Measurements from ENCODE around the gene SIAH3.

SIAH3 gene

DNA sequence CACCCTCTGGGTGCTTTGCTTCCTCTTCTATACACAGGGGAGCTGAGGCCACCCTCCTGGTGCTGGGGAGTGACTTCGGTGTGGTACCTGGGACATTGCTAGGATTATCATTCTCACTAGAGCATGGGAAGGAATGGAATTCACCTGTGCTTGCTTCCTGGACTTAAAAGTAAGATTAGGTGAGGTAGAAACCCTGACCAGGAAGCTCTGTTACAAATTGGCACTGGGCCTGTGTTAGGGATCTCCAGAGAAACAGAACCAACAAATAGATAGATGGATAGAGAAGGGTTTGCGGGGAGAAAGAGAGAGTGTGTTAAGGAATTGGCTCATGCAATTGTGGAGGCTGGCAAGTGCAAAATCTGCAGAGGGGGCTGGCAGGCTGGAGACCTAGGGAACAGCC lies 13.9 kb upstream of the SIAH3 start:
- no peaks in the 10 kb centered on the region for H3K9me3 ChIP-seq (ENCODE audit: control insufficient read depth in 1 of 2, low read length in 2 of 2)
- peaks cover 0 to 6% of the 10 kb centered on the region in 2 donors for H3K27me3 ChIP-seq (ENCODE audit: control insufficient read depth in 1 of 2, insufficient read depth in 2 of 2, low read length in 2 of 2)
- H3K27ac ChIP-seq (ENCODE audit: low read depth, low read length) = no peak overlapping the region
- no peaks in the 10 kb centered on the region for H3K4me1 ChIP-seq (ENCODE audit: control insufficient read depth in 1 of 2, insufficient read depth in 2 of 2, low read length in 2 of 2)
- no peaks in the 10 kb centered on the region for H3K36me3 ChIP-seq (ENCODE audit: control insufficient read depth in 1 of 2, insufficient read depth in 2 of 2, low read length in 2 of 2)
- H3K9ac ChIP-seq (ENCODE audit: low read depth in 1 of 2, low read length in 2 of 2) = no peak overlapping the region
- no peak overlapping the region for H3K4me3 ChIP-seq (ENCODE audit: low read depth in 1 of 2, low read length in 2 of 2)

DNA sequence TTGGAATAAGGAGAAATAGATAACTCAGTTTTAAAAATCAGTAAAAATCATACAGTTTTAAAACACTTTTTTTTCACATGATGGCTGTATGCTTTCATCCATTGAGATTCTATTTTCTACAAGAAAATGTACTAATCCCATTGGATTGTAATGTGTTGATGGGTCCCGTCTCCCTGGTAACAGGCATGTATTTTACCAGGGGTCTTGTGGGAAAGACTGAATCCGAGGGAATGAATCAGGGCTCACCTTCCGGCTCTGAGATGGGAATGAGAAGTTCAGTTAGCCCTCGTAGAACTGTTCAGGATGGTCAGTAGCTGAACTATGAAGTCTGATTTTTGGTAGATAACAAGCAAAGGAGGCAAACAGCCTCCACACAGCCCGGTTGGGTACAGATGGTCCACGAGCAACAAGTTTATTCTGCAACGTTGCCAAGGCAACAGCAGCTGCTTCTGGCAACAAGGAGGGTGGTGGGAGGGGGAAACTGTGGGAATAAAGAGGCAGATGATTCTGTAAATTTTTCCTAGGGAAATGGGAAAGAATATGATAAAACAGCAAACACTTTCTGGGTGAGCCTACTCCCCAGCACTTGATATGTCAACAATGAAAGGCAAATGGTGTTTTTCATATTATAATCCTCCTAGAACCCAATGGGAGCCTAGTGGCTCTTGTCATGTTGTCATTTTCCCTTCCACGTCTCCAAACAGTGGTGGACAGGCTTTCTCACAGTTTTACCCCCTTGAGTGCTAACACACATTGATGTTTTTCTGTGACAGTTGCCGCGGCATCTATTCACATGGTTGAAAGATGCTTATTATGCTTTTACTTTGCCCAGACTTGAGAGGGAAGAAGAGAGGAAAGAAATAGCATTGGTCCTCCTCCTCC lies 12.4 kb upstream of the SIAH3 start:
- Histone ChIP-seq H3K27me3 (ENCODE audit: control insufficient read depth in 1 of 2, insufficient read depth in 2 of 2, low read length in 2 of 2) (peaks cover 0 to 6% of the 10 kb centered on the region in 2 donors), H3K9me3 (ENCODE audit: control insufficient read depth in 1 of 2, low read length in 2 of 2) (no peaks in the 10 kb centered on the region), H3K9ac (ENCODE audit: low read depth in 1 of 2, low read length in 2 of 2) (no peak overlapping the region), H3K27ac (ENCODE audit: low read depth, low read length) (no peak overlapping the region), H3K36me3 (ENCODE audit: control insufficient read depth in 1 of 2, insufficient read depth in 2 of 2, low read length in 2 of 2) (no peaks in the 10 kb centered on the region), H3K4me3 (ENCODE audit: low read depth in 1 of 2, low read length in 2 of 2) (no peak overlapping the region), H3K4me1 (ENCODE audit: control insufficient read depth in 1 of 2, insufficient read depth in 2 of 2, low read length in 2 of 2) (no peaks in the 10 kb centered on the region)

DNA sequence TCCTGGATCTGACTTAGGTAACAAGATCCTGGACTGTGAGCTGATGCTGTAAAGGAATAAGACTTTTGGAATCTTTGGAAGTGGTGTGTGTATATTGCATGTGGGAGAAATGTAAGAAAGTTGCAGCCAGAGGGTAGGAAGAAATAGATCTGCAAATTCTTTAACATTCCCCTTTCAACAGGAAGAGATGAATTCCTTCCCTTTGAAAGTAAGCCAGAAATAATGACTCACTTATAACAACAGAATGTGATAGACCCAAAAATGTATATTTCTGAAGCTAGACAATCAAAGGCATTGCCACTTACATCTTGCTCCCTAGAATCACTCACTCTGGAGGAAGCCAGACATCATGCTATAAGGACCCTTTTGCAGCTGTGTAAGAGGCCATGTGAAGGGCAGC lies 9.8 kb upstream of the SIAH3 start:
- Histone ChIP-seq H3K9ac (ENCODE audit: low read depth in 1 of 2, low read length in 2 of 2) (no peak overlapping the region), H3K9me3 (ENCODE audit: control insufficient read depth in 1 of 2, low read length in 2 of 2) (no peaks in the 10 kb centered on the region), H3K36me3 (ENCODE audit: control insufficient read depth in 1 of 2, insufficient read depth in 2 of 2, low read length in 2 of 2) (no peaks in the 10 kb centered on the region), H3K27me3 (ENCODE audit: control insufficient read depth in 1 of 2, insufficient read depth in 2 of 2, low read length in 2 of 2) (peaks cover 0 to 6% of the 10 kb centered on the region in 2 donors), H3K27ac (ENCODE audit: low read depth, low read length) (no peak overlapping the region), H3K4me3 (ENCODE audit: low read depth in 1 of 2, low read length in 2 of 2) (no peak overlapping the region), H3K4me1 (ENCODE audit: control insufficient read depth in 1 of 2, insufficient read depth in 2 of 2, low read length in 2 of 2) (no peaks in the 10 kb centered on the region)

DNA sequence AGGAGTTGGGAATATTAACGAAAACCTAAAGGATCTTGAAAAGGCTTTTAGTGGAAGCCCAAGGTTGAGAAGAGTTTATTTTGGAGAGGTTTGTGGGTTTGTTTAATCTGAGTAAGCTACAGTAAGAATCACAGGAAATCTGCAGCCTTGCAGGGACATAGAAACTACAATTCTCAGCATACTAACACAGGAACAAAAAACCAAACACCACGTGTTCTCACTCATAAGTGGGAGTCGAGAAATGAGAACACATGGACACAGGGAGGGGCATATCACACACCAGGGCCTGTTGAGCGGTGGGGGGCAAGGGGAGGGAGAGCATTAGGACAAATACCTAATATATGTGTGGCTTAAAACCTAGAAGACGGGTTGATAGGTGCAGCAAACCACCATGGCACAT lies 8.7 kb upstream of the SIAH3 start:
- H3K27me3 ChIP-seq (ENCODE audit: control insufficient read depth in 1 of 2, insufficient read depth in 2 of 2, low read length in 2 of 2) = peaks cover 0 to 6% of the 10 kb centered on the region in 2 donors
- H3K9me3 ChIP-seq (ENCODE audit: control insufficient read depth in 1 of 2, low read length in 2 of 2) = no peaks in the 10 kb centered on the region
- H3K4me1 ChIP-seq (ENCODE audit: control insufficient read depth in 1 of 2, insufficient read depth in 2 of 2, low read length in 2 of 2) = no peaks in the 10 kb centered on the region
- no peak overlapping the region for H3K9ac ChIP-seq (ENCODE audit: low read depth in 1 of 2, low read length in 2 of 2)
- no peaks in the 10 kb centered on the region for H3K36me3 ChIP-seq (ENCODE audit: control insufficient read depth in 1 of 2, insufficient read depth in 2 of 2, low read length in 2 of 2)
- no peak overlapping the region for H3K27ac ChIP-seq (ENCODE audit: low read depth, low read length)
- no peak overlapping the region for H3K4me3 ChIP-seq (ENCODE audit: low read depth in 1 of 2, low read length in 2 of 2)

DNA sequence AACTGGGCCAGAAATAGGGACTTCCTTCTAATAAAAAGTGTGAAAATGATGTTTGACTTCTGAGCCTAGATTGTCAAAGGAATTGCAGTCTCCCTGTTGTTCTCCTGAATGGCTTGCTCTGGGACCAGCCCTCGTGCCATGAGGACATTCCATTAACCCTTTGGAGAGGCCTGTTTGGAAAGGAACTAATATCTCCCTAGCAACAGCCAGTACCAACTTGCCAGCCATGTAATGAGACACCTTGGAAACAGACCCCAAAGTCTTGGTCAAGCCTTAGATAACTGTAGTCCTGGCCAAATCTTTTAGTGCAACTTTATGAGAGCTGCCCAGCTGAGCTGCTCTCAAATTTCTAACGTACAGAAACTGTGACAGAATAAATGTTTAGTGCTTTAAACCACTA lies 8.2 kb upstream of the SIAH3 start:
- H3K27me3 ChIP-seq (ENCODE audit: control insufficient read depth in 1 of 2, insufficient read depth in 2 of 2, low read length in 2 of 2) = peaks cover 0 to 6% of the 10 kb centered on the region in 2 donors
- H3K4me1 ChIP-seq (ENCODE audit: control insufficient read depth in 1 of 2, insufficient read depth in 2 of 2, low read length in 2 of 2) = no peaks in the 10 kb centered on the region
- H3K36me3 ChIP-seq (ENCODE audit: control insufficient read depth in 1 of 2, insufficient read depth in 2 of 2, low read length in 2 of 2) = no peaks in the 10 kb centered on the region
- no peak overlapping the region for H3K4me3 ChIP-seq (ENCODE audit: low read depth in 1 of 2, low read length in 2 of 2)
- no peak overlapping the region for H3K9ac ChIP-seq (ENCODE audit: low read depth in 1 of 2, low read length in 2 of 2)
- peaks cover 0 to 3% of the 10 kb centered on the region in 2 donors for H3K9me3 ChIP-seq (ENCODE audit: control insufficient read depth in 1 of 2, low read length in 2 of 2)
- no peak overlapping the region for H3K27ac ChIP-seq (ENCODE audit: low read depth, low read length)

DNA sequence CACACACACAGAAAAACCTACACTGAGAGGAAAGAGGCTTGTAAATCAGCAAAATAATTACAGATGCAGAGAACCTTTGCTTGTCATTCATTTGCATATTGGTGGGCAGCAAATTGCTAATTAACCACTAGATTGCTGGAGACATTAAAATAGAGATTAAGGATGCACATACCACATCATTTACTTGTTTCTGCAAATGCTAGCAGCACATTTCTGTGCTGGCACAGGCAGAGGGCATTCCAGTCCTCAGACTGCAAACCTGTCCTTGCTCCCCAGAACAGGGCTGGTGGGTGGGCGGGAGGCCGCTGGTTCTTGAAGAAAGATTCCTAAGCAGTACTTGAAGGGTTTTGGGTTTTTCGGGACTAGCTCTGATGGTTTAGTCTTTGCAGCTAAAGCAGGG lies 941 bp upstream of the SIAH3 start:
- Histone ChIP-seq H3K36me3 (ENCODE audit: control insufficient read depth in 1 of 2, insufficient read depth in 2 of 2, low read length in 2 of 2) (no peaks in the 10 kb centered on the region), H3K9ac (ENCODE audit: low read depth in 1 of 2, low read length in 2 of 2) (no peak overlapping the region), H3K27ac (ENCODE audit: low read depth, low read length) (no peak overlapping the region), H3K9me3 (ENCODE audit: control insufficient read depth in 1 of 2, low read length in 2 of 2) (peaks cover 0 to 11% of the 10 kb centered on the region in 2 donors), H3K4me3 (ENCODE audit: low read depth in 1 of 2, low read length in 2 of 2) (no peak overlapping the region), H3K27me3 (ENCODE audit: control insufficient read depth in 1 of 2, insufficient read depth in 2 of 2, low read length in 2 of 2) (peaks cover 47 to 59% of the 10 kb centered on the region in 2 donors), H3K4me1 (ENCODE audit: control insufficient read depth in 1 of 2, insufficient read depth in 2 of 2, low read length in 2 of 2) (peaks cover 12 to 13% of the 10 kb centered on the region in 2 donors)

DNA sequence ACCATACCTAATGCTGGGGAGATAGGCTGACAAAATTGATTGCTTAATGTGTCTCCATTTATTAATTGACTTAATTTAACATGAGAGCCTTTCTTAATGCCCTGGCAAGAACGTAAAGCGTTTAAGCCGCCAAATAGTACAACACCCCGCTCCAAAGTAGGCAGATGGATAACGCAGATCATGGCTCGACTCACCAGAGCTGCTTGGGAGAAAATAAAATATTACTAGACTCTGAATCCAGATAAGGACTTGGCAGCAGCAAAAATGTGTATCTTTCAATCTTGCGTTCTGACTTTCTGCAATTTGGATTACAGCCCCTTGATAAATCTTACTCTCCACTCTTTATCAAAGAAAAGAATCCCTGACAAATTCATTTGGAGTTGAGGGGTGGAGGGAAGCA lies 403 bp upstream of the SIAH3 start:
- peaks cover 17 to 18% of the 10 kb centered on the region in 2 donors for H3K4me1 ChIP-seq (ENCODE audit: control insufficient read depth in 1 of 2, insufficient read depth in 2 of 2, low read length in 2 of 2)
- H3K36me3 ChIP-seq (ENCODE audit: control insufficient read depth in 1 of 2, insufficient read depth in 2 of 2, low read length in 2 of 2) = no peaks in the 10 kb centered on the region
- H3K9ac ChIP-seq (ENCODE audit: low read depth in 1 of 2, low read length in 2 of 2) = no peak overlapping the region
- peaks cover 0 to 11% of the 10 kb centered on the region in 2 donors for H3K9me3 ChIP-seq (ENCODE audit: control insufficient read depth in 1 of 2, low read length in 2 of 2)
- no peak overlapping the region for H3K27ac ChIP-seq (ENCODE audit: low read depth, low read length)
- peaks cover 50 to 59% of the 10 kb centered on the region in 2 donors for H3K27me3 ChIP-seq (ENCODE audit: control insufficient read depth in 1 of 2, insufficient read depth in 2 of 2, low read length in 2 of 2)
- no peak overlapping the region for H3K4me3 ChIP-seq (ENCODE audit: low read depth in 1 of 2, low read length in 2 of 2)

DNA sequence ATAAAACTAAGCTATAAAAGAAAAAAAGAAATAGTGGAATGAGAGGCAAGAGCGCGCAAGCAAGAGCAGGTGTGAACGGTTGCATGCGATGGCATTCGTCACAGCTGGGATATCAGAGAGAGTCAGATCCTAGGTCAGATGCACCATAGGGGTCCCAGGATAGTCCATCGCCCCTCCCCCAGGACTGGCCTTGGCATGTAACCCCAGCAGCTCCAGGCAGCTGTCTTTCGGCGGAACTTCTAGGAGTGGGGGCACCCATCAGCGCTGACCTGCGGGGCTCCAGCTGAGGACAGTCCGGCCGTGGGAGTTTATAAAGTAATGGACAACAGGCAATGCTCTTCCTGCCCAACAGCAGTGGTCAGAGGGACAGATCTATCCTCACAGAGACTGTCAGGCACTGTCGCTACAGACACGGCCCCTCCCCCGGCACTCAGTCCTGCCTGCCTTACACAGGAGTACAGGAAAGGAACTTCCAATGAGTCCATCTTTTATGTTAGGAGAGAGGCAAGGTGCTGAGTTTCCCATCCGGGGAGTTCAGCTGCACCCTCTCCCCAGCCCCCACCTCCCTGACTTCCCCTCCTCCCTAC lies 1.4 kb downstream of the SIAH3 start:
- Histone ChIP-seq H3K9me3 (ENCODE audit: control insufficient read depth in 1 of 2, low read length in 2 of 2) (peaks cover 0 to 11% of the 10 kb centered on the region in 2 donors), H3K4me1 (ENCODE audit: control insufficient read depth in 1 of 2, insufficient read depth in 2 of 2, low read length in 2 of 2) (peaks cover 18 to 21% of the 10 kb centered on the region in 2 donors), H3K27me3 (ENCODE audit: control insufficient read depth in 1 of 2, insufficient read depth in 2 of 2, low read length in 2 of 2) (peaks cover 50 to 59% of the 10 kb centered on the region in 2 donors), H3K4me3 (ENCODE audit: low read depth in 1 of 2, low read length in 2 of 2) (peak overlapping the region in 1 of 2 donors; percentile 57), H3K9ac (ENCODE audit: low read depth in 1 of 2, low read length in 2 of 2) (peak overlapping the region in 1 of 2 donors; percentile 20), H3K27ac (ENCODE audit: low read depth, low read length) (no peak overlapping the region), H3K36me3 (ENCODE audit: control insufficient read depth in 1 of 2, insufficient read depth in 2 of 2, low read length in 2 of 2) (no peaks in the 10 kb centered on the region)

DNA sequence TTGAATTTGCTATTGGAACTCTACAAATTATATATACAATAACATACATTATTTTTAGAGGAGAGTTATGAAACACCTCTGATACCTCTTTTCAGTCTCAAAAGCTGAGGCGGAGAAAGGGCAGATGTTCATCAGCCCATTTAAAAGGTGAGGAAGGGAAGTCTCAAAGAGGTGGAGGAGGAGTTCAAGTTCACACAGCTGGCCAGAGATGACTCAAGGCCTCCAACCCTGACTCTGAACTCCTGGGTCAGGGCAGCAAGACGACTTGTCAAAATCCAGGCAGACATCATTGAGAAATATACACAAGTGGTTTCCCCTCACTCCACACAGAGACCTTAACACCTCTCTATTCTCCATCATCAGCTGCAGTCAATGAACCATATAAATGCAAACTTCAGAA lies 2.1 kb downstream of the SIAH3 start:
- no peak overlapping the region for H3K4me3 ChIP-seq (ENCODE audit: low read depth in 1 of 2, low read length in 2 of 2)
- peaks cover 50 to 59% of the 10 kb centered on the region in 2 donors for H3K27me3 ChIP-seq (ENCODE audit: control insufficient read depth in 1 of 2, insufficient read depth in 2 of 2, low read length in 2 of 2)
- H3K4me1 ChIP-seq (ENCODE audit: control insufficient read depth in 1 of 2, insufficient read depth in 2 of 2, low read length in 2 of 2) = peaks cover 18 to 21% of the 10 kb centered on the region in 2 donors
- no peak overlapping the region for H3K9ac ChIP-seq (ENCODE audit: low read depth in 1 of 2, low read length in 2 of 2)
- peaks cover 0 to 5% of the 10 kb centered on the region in 2 donors for H3K9me3 ChIP-seq (ENCODE audit: control insufficient read depth in 1 of 2, low read length in 2 of 2)
- no peaks in the 10 kb centered on the region for H3K36me3 ChIP-seq (ENCODE audit: control insufficient read depth in 1 of 2, insufficient read depth in 2 of 2, low read length in 2 of 2)
- H3K27ac ChIP-seq (ENCODE audit: low read depth, low read length) = no peak overlapping the region

DNA sequence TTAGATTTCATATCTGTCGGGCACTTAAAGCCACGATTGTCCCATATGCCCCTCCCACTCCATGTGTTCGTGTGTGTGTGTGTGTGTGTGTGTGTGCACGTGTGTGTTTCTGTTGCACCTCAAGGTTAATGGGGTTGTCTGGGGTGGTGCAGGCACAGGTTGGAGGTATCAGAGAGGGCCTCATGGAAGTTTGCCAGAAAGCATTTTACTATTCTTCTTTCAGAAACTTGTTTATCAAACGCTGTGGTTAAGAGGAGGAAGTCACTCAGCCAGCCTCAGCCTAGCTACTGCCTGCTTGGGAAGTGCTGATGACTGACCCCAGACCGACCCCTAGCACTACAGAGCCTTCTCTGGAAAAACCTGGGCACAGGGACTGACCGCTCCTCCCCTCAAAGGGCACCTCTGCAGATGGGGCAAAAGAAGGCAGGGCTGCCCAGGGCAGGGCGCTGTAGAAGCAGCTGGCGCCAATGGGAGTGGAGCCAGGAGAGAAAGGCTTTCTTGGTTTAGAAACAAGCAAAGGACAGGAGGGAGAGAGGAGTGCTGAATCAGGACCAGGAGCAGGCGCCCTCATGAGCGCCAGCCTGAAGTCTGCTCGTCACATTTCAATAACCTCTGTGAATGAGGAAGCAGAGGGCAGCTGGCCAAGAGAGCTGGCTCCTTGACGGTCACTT lies 3.9 kb downstream of the SIAH3 start:
- no peak overlapping the region for H3K9ac ChIP-seq (ENCODE audit: low read depth in 1 of 2, low read length in 2 of 2)
- peak overlapping the region in 1 of 2 donors; percentile 23 for H3K4me3 ChIP-seq (ENCODE audit: low read depth in 1 of 2, low read length in 2 of 2)
- H3K27ac ChIP-seq (ENCODE audit: low read depth, low read length) = no peak overlapping the region
- no peaks in the 10 kb centered on the region for H3K36me3 ChIP-seq (ENCODE audit: control insufficient read depth in 1 of 2, insufficient read depth in 2 of 2, low read length in 2 of 2)
- H3K9me3 ChIP-seq (ENCODE audit: control insufficient read depth in 1 of 2, low read length in 2 of 2) = no peaks in the 10 kb centered on the region
- H3K4me1 ChIP-seq (ENCODE audit: control insufficient read depth in 1 of 2, insufficient read depth in 2 of 2, low read length in 2 of 2) = peaks cover 18 to 21% of the 10 kb centered on the region in 2 donors
- peaks cover 42 to 47% of the 10 kb centered on the region in 2 donors for H3K27me3 ChIP-seq (ENCODE audit: control insufficient read depth in 1 of 2, insufficient read depth in 2 of 2, low read length in 2 of 2)

All from duodenal mucosa (tissue), 2 donors.